Aorta (tissue), 5 donors: ENCODE measurements around the gene INCA1. TPM values are rescaled to one million over a fixed set of nuclear protein-coding genes. Genes with fewer than 3 reads are reported as not detected.

Experiments
- ATAC-seq: fragments of 200-7000 bp; cut with Tn5 transposase; one replicate; pipeline ENCODE4 v1.9.1; 2022; ENCODE audit warnings: moderate library complexity; ENCODE audit not compliant: low FRiP score
- DNase-seq, 2 donors: peaks; one replicate each; pipeline ENCODE4 v3.0.0-alpha.2; 2020
- H3K27ac ChIP-seq, 2 donors: one replicate each; pipeline ENCODE4 v1.5.1; 2013; ENCODE audit warnings: low read length in 2 of 2, mild to moderate bottlenecking in 2 of 2, moderate library complexity in 2 of 2, control low read depth in 1 of 2, inconsistent platforms in 1 of 2, low read depth in 1 of 2
- H3K27me3 ChIP-seq, 2 donors: one replicate each; pipeline ENCODE4 v1.6.1; 2013; ENCODE audit warnings: control low read depth in 1 of 2, low read length in 1 of 2, mild to moderate bottlenecking in 1 of 2, moderate library complexity in 1 of 2; ENCODE audit not compliant: insufficient read depth in 2 of 2, control insufficient read depth in 1 of 2
- H3K36me3 ChIP-seq, 2 donors: one replicate each; pipeline ENCODE4 v1.6.1; 2013; ENCODE audit warnings: control low read depth in 1 of 2, low read length in 1 of 2, mild to moderate bottlenecking in 1 of 2; ENCODE audit not compliant: insufficient read depth in 2 of 2, control insufficient read depth in 1 of 2
- H3K4me1 ChIP-seq, 2 donors: one replicate each; pipeline ENCODE4 v1.6.1; 2013; ENCODE audit warnings: low read length in 2 of 2, control low read depth in 1 of 2, mild to moderate bottlenecking in 1 of 2, moderate library complexity in 1 of 2; ENCODE audit not compliant: insufficient read depth in 2 of 2, control insufficient read depth in 1 of 2
- H3K4me3 ChIP-seq, 2 donors: one replicate each; pipeline ENCODE4 v1.5.1; 2013; ENCODE audit warnings: low read length in 2 of 2, control low read depth in 1 of 2, mild to moderate bottlenecking in 1 of 2
- H3K9me3 ChIP-seq: one replicate; pipeline ENCODE4 v1.6.1; 2013; ENCODE audit warnings: mild to moderate bottlenecking, low read length; ENCODE audit not compliant: control insufficient read depth
- WGBS, 2 donors: extraction: QIAGEN DNeasy Blood & Tissue Kit; methylation state at CpG; one replicate each; pipeline ENCODE4 v1.1.7; 2013; 5-methylcytosine and 5-hydroxymethylcytosine counted together
- intact Hi-C, 2 donors: fragments of 100-400 bp; cut with DNase I; formaldehyde crosslinking; loops; one replicate each; pipeline versions ENCODE4 v1.14.2 to v1.15.0; 2022
- polyA plus RNA-seq, 2 donors: library from polyadenylated mRNA; stranded (reverse); fragments of 200-250 nt; gene quantifications; one replicate each; pipeline ENCODE4 v1.2.3, GENCODE V29; 2013
- total RNA-seq, 2 donors: library from RNA; stranded (reverse); fragmentation: NEBNext Ultra II Directional; extraction: Animal tissue kit (Norgen Biotek cat#: 25700); gene quantifications; one replicate each; pipeline ENCODE4 v1.2.1, GENCODE V29; 2021
- donor health status: healthy with polysubstance abuse.
- donor health status: Bipolar disorder and iron deficiency.
- donor health status: DM: no; HTN: no; CAD: no.
- donor health status: DM: no; HTN: no; CAD: no.
- donor health status: DM: yes; HTN: yes; CAD: no.

INCA1 gene
- total and polyA plus RNA-seq, 4 donors = 1.2 to 4.9 (median 1.6) TPM

GRCh38 chr17:4999430-5000093, 2.2 kb upstream of the INCA1 start:
- H3K4me3 ChIP-seq = peak overlapping the region; percentile 23 to 87
- intact Hi-C loops = loop anchor here (5.0 kb wide), 2 partner anchors 52 to 62 kb away; partner anchors contain the start of gene PFN1 (in 1 of the 2)
- peak overlapping the region in 1 of 2 donors; percentile 38 for H3K27ac ChIP-seq
- H3K27me3 ChIP-seq = no peaks in the 10 kb centered on the region
- 40 to 41% methylated on average over 12 of the region's 12 CpGs for WGBS, 2 donors
- ATAC-seq (no peak), DNase-seq (no peak)
- peaks cover 0 to 9% of the 10 kb centered on the region in 2 donors for H3K36me3 ChIP-seq
- H3K9me3 ChIP-seq = no peaks in the 10 kb centered on the region
- no peaks in the 10 kb centered on the region for H3K4me1 ChIP-seq

GRCh38 chr17:4998732-4999429, 1.6 kb upstream of the INCA1 start:
- intact Hi-C loops = loop anchor here in 1 of 2 donors (5.0 kb wide), 1 partner anchor 52 kb away; the partner anchor contains the start of gene PFN1
- ATAC-seq (no peak), DNase-seq (no peak)
- H3K4me1 ChIP-seq = no peaks in the 10 kb centered on the region
- no peaks in the 10 kb centered on the region for H3K27me3 ChIP-seq
- H3K9me3 ChIP-seq = no peaks in the 10 kb centered on the region
- H3K4me3 ChIP-seq = peak overlapping the region; percentile 51 to 87
- peaks cover 0 to 3% of the 10 kb centered on the region in 2 donors for H3K36me3 ChIP-seq
- 6 to 7% methylated on average over 14 of the region's 14 CpGs for WGBS, 2 donors
- H3K27ac ChIP-seq = peak overlapping the region in 1 of 2 donors; percentile 46

- DNase-seq (peak; percentile 67 to 88), ATAC-seq (peak; percentile 0)
- Histone ChIP-seq H3K36me3 (peaks cover 0 to under 1% of the 10 kb centered on the region in 2 donors), H3K4me3 (peak overlapping the region; percentile 51 to 87), H3K9me3 (no peaks in the 10 kb centered on the region), H3K4me1 (no peaks in the 10 kb centered on the region), H3K27ac (peak overlapping the region in 1 of 2 donors; percentile 46), H3K27me3 (no peaks in the 10 kb centered on the region)
- 0 to 1% methylated on average over 41 to 55 of the region's 55 CpGs for WGBS, 2 donors
- intact Hi-C loops = loop anchor here in 1 of 2 donors (5.0 kb wide), 1 partner anchor 51 kb away; the partner anchor contains the start of gene PFN1
Observed at GRCh38 chr17:4998027-4998731, 857 bp upstream of the INCA1 start.

GRCh38 chr17:4994081-4994595, 3.2 kb downstream of the INCA1 start:
- intact Hi-C loops = no loop called here
- no peak overlapping the region for H3K4me3 ChIP-seq
- H3K4me1 ChIP-seq = no peaks in the 10 kb centered on the region
- no peaks in the 10 kb centered on the region for H3K36me3 ChIP-seq
- DNase-seq (no peak), ATAC-seq (no peak)
- H3K9me3 ChIP-seq = no peaks in the 10 kb centered on the region
- H3K27me3 ChIP-seq = no peaks in the 10 kb centered on the region
- H3K27ac ChIP-seq = no peak overlapping the region
- 85 to 88% methylated on average over 6 of the region's 6 CpGs for WGBS, 2 donors

- ATAC-seq = peak; percentile 47
- DNase-seq = peak in 1 of 2 donors; percentile 65
- WGBS, 2 donors = 1% methylated on average over 30 of the region's 30 CpGs
- Histone ChIP-seq H3K9me3 (no peaks in the 10 kb centered on the region), H3K36me3 (no peaks in the 10 kb centered on the region), H3K4me1 (peaks cover 0 to 3% of the 10 kb centered on the region in 2 donors), H3K4me3 (peak overlapping the region; percentile 67 to 93), H3K27ac (peak overlapping the region; percentile 10 to 90), H3K27me3 (no peaks in the 10 kb centered on the region)
- intact Hi-C loops = loop anchor here (10.0 kb wide), 1 partner anchor 83 kb away; the partner anchor contains the start of gene CHRNE (in 2 of the 2)
Observed at GRCh38 chr17:4987767-4988567, 9.4 kb downstream of the INCA1 start.

- Histone ChIP-seq H3K9me3 (no peaks in the 10 kb centered on the region), H3K4me3 (peak within 1 kb of the TSS; percentile 67 to 93), H3K36me3 (no peaks in the 10 kb centered on the region), H3K4me1 (peaks cover 0 to 3% of the 10 kb centered on the region in 2 donors), H3K27me3 (no peaks in the 10 kb centered on the region), H3K27ac (peak within 1 kb of the TSS; percentile 25 to 90)
- WGBS, 2 donors = 1% methylated on average over 58 to 78 of the region's 78 CpGs
- peak; percentile 95 for ATAC-seq
- DNase-seq = peak; percentile 94 to 98
- intact Hi-C loops = loop anchor here (10.0 kb wide), 1 partner anchor 82 kb away; the partner anchor contains the start of gene CHRNE (in 2 of the 2)
Observed at GRCh38 chr17:4986951-4987766, 10.2 kb downstream of the INCA1 start, which contains the start of gene CAMTA2. Gene CAMTA2, minus strand, starts transcription at chr17:4987675. Its CDS starts 1,453 bp downstream, at chr17:4986222.

GRCh38 chr17:4986403-4986802, 10.9 kb downstream of the INCA1 start:
- ATAC-seq (no peak), DNase-seq (no peak)
- intact Hi-C loops = loop anchor here (10.0 kb wide), 1 partner anchor 82 kb away; the partner anchor contains the start of gene CHRNE (in 2 of the 2)
- Histone ChIP-seq H3K4me3 (peak overlapping the region; percentile 67 to 93), H3K27ac (peak overlapping the region in 1 of 2 donors; percentile 13), H3K36me3 (no peaks in the 10 kb centered on the region), H3K4me1 (peaks cover 0 to 3% of the 10 kb centered on the region in 2 donors), H3K9me3 (no peaks in the 10 kb centered on the region), H3K27me3 (no peaks in the 10 kb centered on the region)
- WGBS, 2 donors = 33 to 39% methylated on average over 5 of the region's 5 CpGs
